Breast epithelium (tissue), 3 donors: ENCODE results near the gene ZFYVE19.

Source experiments
- CTCF ChIP-seq, 3 donors: fragments of 450-650 bp; IDR thresholded peaks; one replicate each; pipeline ENCODE4 v1.5.1; 2016 to 2017; ENCODE audit warnings: antibody characterized with exemption in 3 of 3, mild to moderate bottlenecking in 3 of 3, moderate library complexity in 3 of 3
- POLR2A ChIP-seq: fragments of 450-650 bp; IDR thresholded peaks from one replicate; pipeline ENCODE4 v1.6.1; 2016; ENCODE audit warnings: antibody characterized with exemption, mild to moderate bottlenecking, moderate library complexity

DNA sequence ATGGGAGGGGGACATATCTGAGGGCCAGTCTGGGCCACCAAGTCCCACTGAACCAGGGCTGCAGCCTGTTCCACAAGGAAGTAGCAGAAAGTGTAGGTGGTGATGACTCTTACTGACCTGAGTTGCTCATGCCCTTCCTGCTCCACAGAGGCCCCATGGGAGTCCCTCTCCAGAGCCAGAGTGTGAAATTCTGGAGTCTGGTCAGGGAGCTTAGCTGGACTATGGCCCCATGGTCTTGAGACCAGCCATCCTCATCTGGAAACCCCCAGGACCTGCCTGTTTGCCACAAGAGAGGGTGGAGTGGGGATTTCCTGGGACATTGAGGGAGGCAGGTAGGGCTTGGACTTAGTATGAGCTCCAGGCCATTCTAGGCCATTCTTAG, 39.9 kb downstream of the ZFYVE19 start:
- TF ChIP-seq CTCF (IDR thresholded peaks at IDR 0.05) (no peak), POLR2A (no peak)
